KBM-7 (cell line): ENCODE results near the gene TRAF3IP1.

Experiments
- DNase-seq: peaks from one replicate; pipeline ENCODE4 v3.0.0-alpha.2; 2015
- in situ Hi-C: fragments of 300-500 bp; cut with MboI; formaldehyde crosslinking; loops from 2 replicates; pipeline ENCODE4 v1.14.3; 2020; ENCODE audit warnings: low sequenced_read_pairs, low pct_unique_long_range_greater_than_20kb, mixed read lengths

Gene TRAF3IP1

DNA sequence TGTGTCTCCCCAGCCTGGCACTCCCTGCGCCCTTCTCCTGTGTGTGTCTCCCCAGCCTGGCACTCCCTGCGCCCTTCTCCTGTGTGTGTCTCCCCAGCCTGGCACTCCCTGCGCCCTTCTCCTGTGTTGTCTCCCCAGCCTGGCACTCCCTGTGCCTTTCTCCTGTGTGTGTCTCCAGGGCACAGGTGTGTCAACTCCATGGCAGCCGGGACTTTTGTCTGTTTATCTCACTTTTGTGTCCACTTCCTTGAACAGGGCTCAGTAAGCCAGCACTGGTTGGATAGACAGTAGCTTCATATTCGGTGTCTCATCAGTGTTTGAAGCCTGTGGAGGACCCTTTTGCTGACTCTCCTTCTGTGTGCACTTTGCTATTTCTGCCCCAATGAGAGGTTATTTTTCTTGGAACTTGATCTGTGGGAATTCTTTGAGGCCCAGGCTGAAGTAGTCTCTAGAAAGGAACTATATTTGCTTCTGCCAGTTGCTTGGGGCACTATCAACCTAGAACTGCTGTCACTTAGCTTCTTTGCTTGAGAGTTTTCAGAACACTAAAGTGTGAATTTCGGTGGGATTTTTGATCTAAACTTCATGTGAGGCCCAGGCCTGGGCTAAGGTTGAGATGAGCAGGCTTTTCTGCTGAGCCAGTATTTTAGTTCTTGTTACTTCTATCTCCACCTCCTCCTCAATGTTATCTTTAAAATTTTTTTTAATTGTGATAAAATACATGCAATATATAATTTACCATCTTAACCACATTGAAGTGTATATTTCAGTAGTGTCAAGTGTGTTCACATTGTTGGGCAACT lies 98.1 kb downstream of the TRAF3IP1 start:
- no peak for DNase-seq
- in situ Hi-C loops: no loop called here

DNA sequence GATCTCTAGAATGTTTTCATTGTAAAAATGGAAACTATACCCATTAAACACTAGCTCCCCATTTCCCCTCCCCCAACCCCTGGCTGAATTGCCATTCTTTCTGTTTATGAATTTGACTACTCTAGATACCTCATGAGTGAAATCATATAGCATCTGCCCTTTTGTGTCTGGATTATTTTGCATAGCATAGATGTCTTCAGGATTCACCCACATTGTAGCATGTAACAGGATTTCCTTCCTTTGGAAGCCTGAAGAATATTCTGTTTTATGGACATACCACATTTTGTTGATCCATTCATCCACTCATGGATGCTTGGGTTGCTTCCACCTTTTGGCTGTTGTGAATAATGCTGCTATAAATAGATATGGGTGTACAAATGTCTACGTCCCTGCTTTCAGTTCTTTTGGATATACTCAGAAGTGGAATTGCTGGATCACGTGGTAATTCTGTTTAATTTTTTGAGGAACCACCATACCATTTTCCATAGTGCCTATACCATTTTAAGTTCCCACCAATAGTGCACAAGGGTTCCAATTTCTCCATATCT lies 98.8 kb downstream of the TRAF3IP1 start:
- in situ Hi-C loops: no loop called here

DNA sequence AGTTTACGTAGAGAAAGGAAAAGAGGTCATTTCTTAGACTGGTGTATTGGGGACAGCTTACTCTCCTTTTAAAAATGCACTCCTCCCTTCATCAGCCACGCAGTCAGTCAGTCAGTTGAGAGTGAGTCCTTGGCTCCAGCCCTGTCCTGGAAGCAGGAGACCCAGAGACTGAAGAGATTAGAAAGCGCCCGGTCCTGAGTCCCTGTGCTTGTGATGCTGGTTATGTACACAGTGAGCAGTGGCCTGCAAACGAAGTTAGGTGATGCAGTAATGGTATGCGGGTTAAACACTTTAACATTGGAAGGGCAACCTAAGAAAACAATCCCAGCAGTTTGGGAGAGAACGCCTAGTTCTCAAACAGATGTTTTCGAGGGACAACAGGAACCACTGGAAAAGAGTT lies 100.1 kb downstream of the TRAF3IP1 start:
- no peak for DNase-seq
- in situ Hi-C loops: no loop called here

More for the DNA sequence above, 98.8 kb downstream of the TRAF3IP1 start:
- no peak for DNase-seq

DNA sequence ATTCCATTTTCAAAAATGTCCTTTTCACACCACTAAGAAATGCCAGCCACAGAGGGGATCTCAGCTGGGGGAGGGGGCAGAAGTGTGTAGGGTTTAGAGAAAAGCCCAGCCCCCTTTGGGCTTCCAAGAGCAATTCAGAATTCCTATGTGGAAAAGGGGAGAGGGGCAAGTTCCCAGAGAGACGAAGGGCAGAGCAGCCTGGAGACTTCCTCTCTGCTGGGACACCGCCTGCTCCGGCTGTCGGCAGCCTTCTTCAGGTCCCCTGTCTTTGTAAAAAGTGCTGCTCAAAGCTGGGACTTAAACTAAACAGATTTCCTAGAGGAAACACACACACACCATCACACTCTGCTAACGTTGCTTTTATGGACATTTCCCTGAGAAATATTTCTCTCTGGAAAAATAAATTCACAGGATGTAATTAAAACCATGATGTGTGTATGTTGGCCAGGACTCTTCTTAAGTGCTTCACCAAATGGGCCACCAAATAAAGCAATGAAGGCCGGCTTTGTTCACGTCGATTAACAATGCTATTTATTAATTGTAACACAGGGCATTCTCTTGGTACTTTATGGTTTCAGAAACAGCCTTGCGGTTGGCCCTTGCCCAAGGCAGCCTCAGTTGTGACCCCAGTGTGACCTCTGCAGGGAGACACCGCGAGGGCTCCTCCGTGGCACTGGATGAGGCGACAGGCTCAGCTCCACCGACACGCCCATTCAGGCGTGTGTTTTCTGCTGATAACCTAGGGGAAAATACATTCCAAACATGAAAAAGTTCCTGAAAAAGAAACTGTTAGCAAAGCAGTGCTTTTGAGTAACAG lies 100.8 kb downstream of the TRAF3IP1 start:
- in situ Hi-C loops: no loop called here
- no peak for DNase-seq

DNA sequence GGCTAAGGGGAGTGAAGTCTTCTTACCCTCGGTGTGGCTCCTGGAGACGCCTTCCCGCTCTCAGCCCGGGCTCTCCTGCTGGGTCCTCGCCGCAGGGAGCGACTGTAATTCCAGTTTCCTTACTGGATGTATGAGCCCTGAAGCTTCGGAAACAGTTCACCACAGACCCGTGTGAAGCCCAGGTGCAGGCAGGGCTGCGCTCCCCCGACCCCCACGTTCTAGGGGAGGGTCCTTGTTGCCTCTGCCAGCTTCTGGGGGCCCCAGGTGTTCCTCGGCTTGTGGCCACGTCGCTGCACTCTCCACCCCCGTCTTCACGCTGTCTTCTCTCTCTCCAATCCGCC lies 101.3 kb downstream of the TRAF3IP1 start:
- in situ Hi-C loops: no loop called here
- no peak for DNase-seq

DNA sequence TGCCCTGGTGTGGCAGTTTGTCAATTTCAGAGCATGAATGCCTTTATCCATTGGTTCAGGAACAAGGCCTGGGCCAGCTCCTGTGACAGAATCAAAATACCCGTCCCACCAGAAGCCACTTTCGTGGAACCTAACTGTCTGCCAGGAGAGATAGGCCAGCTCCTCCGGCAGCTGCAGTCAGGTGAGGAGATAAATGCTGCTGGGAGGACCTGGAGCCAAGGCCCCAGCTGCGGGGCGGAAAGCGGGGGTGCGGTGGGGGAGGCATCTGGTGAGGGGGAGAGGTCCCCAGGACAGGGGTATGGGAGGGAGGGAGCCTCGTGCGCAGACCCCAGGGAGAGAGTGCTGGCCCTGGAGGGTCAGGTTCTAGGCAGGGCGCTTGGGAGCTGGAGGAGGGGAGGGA lies 102.0 kb downstream of the TRAF3IP1 start:
- DNase-seq: no peak
- in situ Hi-C loops: no loop called here

DNA sequence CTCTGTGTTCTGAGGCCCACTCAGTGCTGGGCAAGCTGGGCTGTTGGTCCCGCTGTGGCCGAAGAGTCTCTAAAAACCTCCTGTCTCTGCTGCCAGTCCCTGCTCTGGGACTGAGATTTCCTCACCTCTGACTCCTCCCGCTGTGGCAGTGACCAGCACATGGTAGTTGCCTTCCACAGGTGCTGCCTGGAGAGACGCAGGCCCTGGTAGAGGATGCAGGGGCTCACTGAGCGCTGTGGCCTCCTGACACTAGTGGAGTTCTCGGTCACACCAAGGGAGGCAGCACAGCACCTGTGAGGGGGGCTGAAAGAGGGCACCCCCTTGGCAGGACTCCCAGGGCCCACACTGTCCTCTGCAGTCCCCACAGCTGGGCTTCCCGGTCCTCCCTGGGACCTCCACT lies 102.6 kb downstream of the TRAF3IP1 start:
- in situ Hi-C loops: no loop called here
- no peak for DNase-seq

DNA sequence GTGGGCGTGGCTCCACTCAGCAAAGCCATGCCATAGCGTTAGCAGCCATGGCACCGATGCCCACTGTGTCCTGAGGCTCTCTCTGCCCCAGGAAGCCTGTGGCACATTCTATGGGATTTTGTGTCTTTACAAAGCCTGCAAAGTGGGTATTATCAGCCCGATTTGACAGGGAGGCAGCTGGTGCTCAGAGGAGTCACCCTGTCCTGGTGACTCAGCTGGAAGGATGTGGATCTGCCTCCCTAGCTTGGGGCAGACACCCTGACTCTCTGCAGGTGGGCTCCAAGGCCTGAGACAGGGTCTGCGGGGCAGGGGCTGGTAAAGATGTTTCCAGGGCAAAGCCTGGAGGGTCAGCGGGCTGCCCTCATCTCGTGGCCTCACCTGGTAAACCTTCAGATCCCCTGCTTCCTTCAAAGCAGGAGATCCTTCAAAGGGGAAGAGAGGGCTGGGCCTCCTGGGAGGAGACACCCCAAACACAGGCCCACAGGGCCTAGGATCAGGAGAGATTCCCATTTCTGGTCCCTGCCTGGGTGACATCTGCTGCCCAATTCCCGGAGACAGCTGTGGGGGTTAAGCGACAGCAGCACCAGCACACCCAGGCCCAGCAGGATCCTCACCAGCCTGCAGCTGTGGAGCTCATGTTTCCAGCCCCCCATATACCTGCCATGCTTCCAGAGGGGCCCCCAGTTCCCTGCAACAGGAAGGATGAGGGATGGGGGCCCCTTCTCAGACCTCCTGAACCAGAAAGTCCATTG lies 103.4 kb downstream of the TRAF3IP1 start:
- DNase-seq: no peak
- in situ Hi-C loops: no loop called here

DNA sequence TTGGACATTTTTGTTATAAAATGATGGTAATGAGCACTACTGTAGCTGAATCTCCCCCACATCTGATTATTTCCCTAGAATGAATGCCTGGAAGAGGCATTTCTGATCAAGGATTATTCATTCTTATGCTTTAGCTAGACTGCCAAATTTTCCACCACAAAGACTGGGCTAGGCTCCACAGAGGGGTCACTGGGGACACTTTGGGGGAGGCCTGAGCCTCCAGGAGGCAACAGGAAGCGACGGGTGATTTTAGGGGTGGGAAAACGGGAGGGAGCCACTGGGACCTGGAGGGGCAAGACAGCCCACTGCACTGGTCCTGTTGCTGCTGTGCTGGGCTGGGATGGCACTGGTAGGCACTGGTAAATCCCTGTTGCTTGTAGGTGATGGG lies 104.0 kb downstream of the TRAF3IP1 start:
- DNase-seq: no peak

DNA sequence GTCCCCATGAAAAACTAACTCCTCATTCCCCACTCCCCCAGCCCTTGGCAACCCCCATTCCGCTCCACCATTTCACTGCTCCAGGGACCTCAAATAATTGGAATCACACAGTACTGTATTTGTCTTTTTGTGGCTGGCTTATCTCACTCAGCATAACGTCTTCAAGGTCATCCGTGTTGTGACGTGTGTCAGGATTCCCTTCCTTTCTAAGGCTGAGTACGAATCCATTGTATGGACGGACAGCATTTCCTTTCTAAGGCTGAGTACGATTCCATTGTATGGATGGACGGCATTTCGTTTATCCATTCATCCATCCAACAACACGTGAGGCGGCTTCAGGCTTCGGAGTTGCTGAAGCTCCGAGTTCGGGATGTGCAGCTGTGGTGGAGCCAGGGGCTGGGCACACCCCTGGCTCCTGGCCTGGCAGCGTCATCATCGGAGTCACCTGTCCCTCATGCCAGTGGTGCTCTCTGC lies 105.2 kb downstream of the TRAF3IP1 start:
- in situ Hi-C loops: no loop called here
- DNase-seq: no peak

More for the DNA sequence above, 104.0 kb downstream of the TRAF3IP1 start:
- in situ Hi-C loops: no loop called here

DNA sequence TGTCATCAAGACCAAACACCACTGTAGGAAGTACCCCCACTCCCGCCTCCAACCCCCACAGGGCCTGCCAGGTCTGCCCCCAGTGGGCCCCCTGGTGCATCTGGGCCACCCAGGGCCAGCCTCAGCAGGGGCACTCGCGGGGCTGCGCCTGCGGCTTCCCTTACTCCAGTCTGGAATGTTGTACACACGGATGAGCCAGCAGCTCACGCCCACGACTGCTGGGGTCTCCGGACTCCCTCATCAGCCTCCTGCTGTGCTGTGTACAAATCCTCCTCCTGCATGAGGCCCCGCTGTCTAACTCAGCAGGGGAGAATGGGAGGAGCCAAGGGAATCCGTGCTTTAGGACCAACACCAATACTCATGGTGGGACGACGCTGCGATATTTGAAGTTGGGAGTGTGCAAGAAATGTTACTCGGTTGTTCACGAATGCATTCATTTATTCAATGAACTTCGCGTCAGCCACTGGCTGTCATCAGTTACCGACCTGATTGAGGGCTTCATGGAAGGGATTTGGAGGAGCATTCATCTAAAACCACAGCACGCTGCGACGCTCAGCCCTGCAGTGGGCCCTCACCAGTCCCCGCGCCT lies 105.8 kb downstream of the TRAF3IP1 start:
- DNase-seq: no peak
- in situ Hi-C loops: no loop called here

DNA sequence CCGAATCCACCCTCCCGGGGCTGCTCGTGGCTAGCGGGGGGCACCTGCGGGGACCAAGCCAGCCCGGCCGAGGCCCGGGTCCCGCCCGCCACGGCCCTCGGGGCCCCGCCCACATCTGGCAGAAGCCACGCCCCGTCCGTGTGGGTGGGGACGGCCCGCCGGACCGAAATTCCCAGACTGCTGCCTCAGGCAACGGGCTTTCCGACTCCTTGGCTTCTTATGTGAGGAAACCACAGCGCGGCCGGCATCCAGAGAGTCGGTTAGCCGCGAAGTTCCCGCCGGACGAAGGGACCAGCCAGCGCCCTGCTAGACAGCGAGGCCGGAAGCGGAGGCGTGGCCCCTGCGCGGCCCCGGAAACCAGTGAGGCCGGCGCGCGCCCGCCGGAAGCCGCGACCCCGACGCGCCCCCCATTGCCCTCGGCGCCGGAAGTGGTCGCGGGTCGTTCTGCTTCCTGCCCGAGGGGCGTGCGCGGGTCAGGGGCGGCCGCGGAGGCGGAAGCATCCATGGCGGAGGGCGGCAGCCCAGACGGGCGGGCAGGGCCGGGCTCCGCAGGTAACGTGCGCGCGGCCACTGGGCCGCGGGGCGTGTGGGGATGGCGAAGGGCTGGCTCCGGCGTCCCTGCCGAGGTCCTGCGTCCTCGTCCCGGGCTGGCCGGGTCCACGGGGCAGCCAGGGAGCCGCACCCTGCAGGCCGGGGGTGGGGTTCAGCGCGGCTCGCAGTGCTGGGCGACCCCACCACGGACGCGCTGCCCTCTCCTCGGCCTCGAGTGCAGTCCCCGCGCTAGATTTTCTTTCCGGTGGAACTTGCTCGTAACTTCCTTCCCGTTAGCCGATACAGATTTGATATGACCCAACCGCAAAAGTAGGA lies 106.5 kb downstream of the TRAF3IP1 start, which contains the start of gene ASB1:
Gene ASB1, plus strand, starts transcription at position 360 of the 867 bp plus-strand sequence. Its CDS starts 144 bp downstream, at position 504.
- DNase-seq: peak; percentile 84
- in situ Hi-C loops: no loop called here

DNA sequence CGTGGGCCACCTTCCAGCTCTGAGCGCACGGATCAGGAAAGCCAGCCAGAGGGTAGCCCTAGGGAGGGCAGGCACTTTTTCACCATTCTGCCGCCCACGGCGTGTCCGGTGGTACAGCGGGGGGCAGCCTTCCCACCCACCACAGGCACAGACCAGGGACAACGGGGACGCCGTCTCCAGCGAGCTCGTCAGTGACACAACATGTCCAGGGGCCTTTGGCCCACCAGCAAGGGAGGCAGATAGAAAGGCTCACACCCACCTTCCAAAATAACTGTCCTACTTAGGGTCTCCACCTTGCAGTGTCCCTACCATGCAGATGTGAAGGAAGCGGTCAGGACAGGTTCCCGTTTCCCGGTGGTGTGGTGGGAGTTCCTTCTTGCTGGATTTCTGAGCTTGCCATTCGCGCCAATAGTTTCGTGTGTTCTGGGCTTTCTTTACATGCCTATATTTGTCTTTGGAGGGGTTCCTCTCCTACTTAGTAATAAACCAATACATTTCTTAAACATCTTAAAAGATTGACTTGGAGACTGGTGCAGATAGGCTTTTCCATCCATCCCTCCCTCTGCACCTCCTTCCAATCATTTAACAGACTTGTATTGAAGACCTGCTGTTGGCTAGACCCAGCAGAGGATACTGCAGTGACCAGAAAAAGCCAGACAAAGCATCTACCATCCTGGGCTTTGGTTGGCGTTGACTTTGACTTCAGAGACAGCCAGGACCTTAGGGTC lies 107.3 kb downstream of the TRAF3IP1 start:
- in situ Hi-C loops: no loop called here
- peak; percentile 51 for DNase-seq

DNA sequence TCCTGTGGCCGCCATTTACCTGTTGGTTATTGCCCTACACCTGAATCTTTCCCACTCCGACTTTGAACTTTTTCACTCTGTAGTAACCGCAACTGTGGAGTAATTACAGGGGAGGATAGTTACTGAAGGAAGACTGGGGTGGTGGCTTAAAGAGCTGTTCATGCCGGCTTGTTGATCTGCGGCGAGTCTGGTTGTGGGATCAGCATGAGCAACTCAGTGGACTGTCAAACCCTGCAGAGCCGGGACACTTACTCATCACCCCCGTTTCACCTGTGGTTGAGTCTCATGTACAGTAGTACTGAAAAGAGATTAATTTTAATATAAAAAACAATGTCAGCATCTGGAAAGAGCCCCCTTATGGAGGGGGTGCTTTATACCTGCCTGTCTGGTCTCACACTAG lies 108.5 kb downstream of the TRAF3IP1 start:
- in situ Hi-C loops: no loop called here

DNA sequence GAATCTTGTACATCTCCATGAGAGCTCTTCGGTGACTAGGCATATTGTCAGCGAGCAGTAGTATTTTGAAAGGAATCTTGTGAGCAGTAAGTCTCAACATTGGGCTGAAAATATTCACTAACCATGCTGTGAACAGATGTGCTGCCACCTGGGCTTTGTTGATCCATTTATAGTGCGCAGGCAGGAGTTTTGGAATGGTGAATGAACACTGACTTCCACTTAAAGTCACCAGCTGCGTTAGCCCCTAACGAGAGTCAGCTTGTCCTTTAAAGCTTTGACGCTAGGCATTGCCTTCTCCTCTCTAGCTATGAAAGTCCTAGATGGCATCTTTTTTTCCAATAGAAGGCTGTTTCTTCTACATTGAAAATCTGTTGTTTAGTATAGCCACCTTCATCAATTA lies 110.5 kb downstream of the TRAF3IP1 start:
- in situ Hi-C loops: no loop called here
- DNase-seq: no peak

More for the DNA sequence above, 108.5 kb downstream of the TRAF3IP1 start:
- no peak for DNase-seq

DNA sequence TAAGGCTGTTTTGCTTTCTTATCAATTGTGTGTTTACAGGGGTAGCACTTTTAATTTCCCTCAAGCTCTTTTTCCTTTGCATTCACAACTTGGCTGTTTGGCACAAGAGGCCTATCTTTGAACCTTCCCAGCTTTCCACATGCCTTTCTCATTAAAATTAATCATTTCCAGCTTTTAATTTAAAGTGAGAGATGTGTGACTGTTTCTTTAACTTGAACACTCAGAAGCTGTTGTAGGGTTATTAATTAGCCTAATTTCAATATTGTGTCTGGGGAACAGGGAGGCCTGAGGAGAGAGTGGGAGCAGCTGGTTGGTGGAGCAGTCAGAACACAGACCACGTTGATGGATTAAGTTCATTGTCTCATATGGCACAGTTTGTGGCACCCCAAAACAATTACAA lies 111.1 kb downstream of the TRAF3IP1 start:
- no peak for DNase-seq
- in situ Hi-C loops: no loop called here

DNA sequence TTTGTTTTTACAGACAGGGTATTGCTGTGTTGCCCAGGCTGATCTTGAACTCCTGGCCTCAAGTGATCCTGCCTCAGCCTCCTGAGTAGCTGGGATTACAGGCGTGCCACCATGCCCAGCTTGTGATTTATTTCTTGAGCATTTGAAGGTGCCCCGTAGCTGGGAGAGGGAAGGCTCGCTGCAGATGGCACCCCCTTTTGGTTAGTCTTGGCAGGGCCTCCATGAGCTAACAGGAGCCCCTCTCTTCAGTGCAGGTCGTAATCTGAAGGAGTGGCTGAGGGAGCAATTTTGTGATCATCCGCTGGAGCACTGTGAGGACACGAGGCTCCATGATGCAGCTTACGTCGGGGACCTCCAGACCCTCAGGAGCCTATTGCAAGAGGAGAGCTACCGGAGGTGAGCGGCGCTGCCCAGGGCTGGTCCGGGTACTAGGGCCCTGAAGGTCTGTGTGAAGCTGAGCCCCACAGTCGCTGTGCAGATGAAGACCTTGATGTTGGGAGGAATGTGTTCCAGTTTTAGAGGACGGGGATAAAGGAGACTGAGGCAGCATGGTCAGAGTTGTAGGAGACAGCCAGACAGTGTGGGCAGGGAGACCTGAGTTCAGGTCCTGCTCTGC lies 113.1 kb downstream of the TRAF3IP1 start:
- in situ Hi-C loops: no loop called here
- no peak for DNase-seq
